HL-60 (cell line): ENCODE measurements around the gene USH2A.

ENCODE experiments used
- POLR2AphosphoS5 ChIP-seq: IDR thresholded peaks from 2 replicates; pipeline ENCODE4 v1.6.1; 2012; ENCODE audit warnings: low read depth
- TF ChIP-seq, protein P1 (sequence below): IDR thresholded peaks from one replicate; pipeline ENCODE4 v1.5.1; 2011; ENCODE audit warnings: low read length, control low read depth, inconsistent platforms; ENCODE audit not compliant: insufficient read depth
- TF ChIP-seq, protein P2 (sequence below): IDR thresholded peaks from 2 replicates; pipeline ENCODE4 v1.6.1; 2012; ENCODE audit warnings: low read depth; ENCODE audit not compliant: insufficient replicate concordance

DNA sequence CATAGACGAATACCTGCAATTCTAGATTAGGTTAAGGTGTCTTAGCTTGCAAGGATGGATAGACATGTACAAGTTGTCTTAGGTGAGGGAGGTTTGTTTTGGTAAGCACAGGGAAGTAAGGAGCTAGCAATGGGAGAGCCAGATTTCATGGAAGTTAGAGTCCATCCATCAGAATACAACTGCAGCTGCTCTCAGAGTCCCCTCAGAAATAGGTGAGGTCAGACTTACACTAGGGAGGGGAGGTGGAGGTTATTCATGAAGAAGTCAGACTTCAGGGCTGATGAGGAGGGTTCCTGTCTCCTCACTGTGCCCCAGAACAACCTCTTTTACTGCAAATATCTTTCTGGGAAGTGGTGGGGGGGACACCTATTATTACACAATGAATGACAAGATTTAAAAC is 770.9 kb downstream of the USH2A start:
- TF ChIP-seq, protein P1, sequence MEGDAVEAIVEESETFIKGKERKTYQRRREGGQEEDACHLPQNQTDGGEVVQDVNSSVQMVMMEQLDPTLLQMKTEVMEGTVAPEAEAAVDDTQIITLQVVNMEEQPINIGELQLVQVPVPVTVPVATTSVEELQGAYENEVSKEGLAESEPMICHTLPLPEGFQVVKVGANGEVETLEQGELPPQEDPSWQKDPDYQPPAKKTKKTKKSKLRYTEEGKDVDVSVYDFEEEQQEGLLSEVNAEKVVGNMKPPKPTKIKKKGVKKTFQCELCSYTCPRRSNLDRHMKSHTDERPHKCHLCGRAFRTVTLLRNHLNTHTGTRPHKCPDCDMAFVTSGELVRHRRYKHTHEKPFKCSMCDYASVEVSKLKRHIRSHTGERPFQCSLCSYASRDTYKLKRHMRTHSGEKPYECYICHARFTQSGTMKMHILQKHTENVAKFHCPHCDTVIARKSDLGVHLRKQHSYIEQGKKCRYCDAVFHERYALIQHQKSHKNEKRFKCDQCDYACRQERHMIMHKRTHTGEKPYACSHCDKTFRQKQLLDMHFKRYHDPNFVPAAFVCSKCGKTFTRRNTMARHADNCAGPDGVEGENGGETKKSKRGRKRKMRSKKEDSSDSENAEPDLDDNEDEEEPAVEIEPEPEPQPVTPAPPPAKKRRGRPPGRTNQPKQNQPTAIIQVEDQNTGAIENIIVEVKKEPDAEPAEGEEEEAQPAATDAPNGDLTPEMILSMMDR, result no peak
- TF ChIP-seq POLR2AphosphoS5, result no peak
- TF ChIP-seq, protein P2, sequence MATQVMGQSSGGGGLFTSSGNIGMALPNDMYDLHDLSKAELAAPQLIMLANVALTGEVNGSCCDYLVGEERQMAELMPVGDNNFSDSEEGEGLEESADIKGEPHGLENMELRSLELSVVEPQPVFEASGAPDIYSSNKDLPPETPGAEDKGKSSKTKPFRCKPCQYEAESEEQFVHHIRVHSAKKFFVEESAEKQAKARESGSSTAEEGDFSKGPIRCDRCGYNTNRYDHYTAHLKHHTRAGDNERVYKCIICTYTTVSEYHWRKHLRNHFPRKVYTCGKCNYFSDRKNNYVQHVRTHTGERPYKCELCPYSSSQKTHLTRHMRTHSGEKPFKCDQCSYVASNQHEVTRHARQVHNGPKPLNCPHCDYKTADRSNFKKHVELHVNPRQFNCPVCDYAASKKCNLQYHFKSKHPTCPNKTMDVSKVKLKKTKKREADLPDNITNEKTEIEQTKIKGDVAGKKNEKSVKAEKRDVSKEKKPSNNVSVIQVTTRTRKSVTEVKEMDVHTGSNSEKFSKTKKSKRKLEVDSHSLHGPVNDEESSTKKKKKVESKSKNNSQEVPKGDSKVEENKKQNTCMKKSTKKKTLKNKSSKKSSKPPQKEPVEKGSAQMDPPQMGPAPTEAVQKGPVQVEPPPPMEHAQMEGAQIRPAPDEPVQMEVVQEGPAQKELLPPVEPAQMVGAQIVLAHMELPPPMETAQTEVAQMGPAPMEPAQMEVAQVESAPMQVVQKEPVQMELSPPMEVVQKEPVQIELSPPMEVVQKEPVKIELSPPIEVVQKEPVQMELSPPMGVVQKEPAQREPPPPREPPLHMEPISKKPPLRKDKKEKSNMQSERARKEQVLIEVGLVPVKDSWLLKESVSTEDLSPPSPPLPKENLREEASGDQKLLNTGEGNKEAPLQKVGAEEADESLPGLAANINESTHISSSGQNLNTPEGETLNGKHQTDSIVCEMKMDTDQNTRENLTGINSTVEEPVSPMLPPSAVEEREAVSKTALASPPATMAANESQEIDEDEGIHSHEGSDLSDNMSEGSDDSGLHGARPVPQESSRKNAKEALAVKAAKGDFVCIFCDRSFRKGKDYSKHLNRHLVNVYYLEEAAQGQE, result no peak
